SK-N-SH treated with all-trans-retinoic acid at 6 μM for 48 hours (cell line): ENCODE results near the gene SLC35A3.

Experiments
- ATAC-seq: fragments of 200-7000 bp; cut with Tn5 transposase; 3 replicates; pipeline ENCODE4 v1.9.1; 2020; ENCODE audit warnings: mild to moderate bottlenecking, moderate library complexity
- ARNTL ChIP-seq: fragments of 450-650 bp; formaldehyde crosslinking; IDR thresholded peaks from 2 replicates; pipeline ENCODE4 v1.5.0; 2020; ENCODE audit warnings: low read depth, mild to moderate bottlenecking, moderate library complexity, borderline replicate concordance
- BACH2 ChIP-seq: fragments of 250-450 bp; sonication (Bioruptor Pico); IDR thresholded peaks from 2 replicates; pipeline ENCODE4 v1.9.0; 2021; ENCODE audit warnings: mild to moderate bottlenecking, borderline replicate concordance
- CSDC2 ChIP-seq: fragments of 250-450 bp; sonication (Bioruptor Pico); IDR thresholded peaks from 2 replicates; pipeline ENCODE4 v1.5.0; 2020; ENCODE audit warnings: mild to moderate bottlenecking, moderate library complexity
- ESRRG ChIP-seq: fragments of 250-450 bp; sonication (Bioruptor Pico); IDR thresholded peaks from 2 replicates; pipeline ENCODE4 v1.6.1; 2021; ENCODE audit warnings: mild to moderate bottlenecking
- GLIS3 ChIP-seq: fragments of 250-450 bp; sonication (Bioruptor Pico); IDR thresholded peaks from 2 replicates; pipeline ENCODE4 v1.5.0; 2020; ENCODE audit warnings: mild to moderate bottlenecking, moderate library complexity
- ISL1 ChIP-seq: fragments of 250-450 bp; sonication (Bioruptor Pico); IDR thresholded peaks from 2 replicates; pipeline ENCODE4 v2.1.2; 2022; ENCODE audit warnings: mild to moderate bottlenecking, moderate library complexity
- OSR1 ChIP-seq: fragments of 250-450 bp; sonication (Bioruptor Pico); IDR thresholded peaks from 2 replicates; pipeline ENCODE4 v1.8.0; 2022; ENCODE audit warnings: moderate library complexity, mild to moderate bottlenecking, inconsistent platforms
- POU6F1 ChIP-seq: fragments of 250-450 bp; sonication (Bioruptor Pico); IDR thresholded peaks from 2 replicates; pipeline ENCODE4 v1.8.0; 2021; ENCODE audit warnings: low read depth, mild to moderate bottlenecking, moderate library complexity, borderline replicate concordance
- PPARA ChIP-seq: fragments of 250-450 bp; sonication (Bioruptor Pico); IDR thresholded peaks from 2 replicates; pipeline ENCODE4 v1.5.0; 2020; ENCODE audit warnings: mild to moderate bottlenecking, borderline replicate concordance
- SNAI2 ChIP-seq: fragments of 250-450 bp; sonication (Bioruptor Pico); IDR thresholded peaks from 2 replicates; pipeline ENCODE4 v1.5.0; 2020; ENCODE audit warnings: mild to moderate bottlenecking, moderate library complexity
- TCF4 ChIP-seq: fragments of 250-450 bp; sonication (Bioruptor Pico); IDR thresholded peaks from 2 replicates; pipeline ENCODE4 v1.8.0; 2021; ENCODE audit warnings: mild to moderate bottlenecking, moderate library complexity, borderline replicate concordance
- TOX ChIP-seq: fragments of 250-450 bp; sonication (Bioruptor Pico); IDR thresholded peaks from 2 replicates; pipeline ENCODE4 v1.8.0; 2021; ENCODE audit warnings: mild to moderate bottlenecking, moderate library complexity, borderline replicate concordance
- ZC3H10 ChIP-seq: fragments of 250-450 bp; sonication (Bioruptor Pico); IDR thresholded peaks from 2 replicates; pipeline ENCODE4 v1.5.1; 2021; ENCODE audit warnings: mild to moderate bottlenecking, moderate library complexity
- ZFP3 ChIP-seq: fragments of 250-450 bp; sonication (Bioruptor Pico); IDR thresholded peaks from 2 replicates; pipeline ENCODE4 v1.5.0; 2020; ENCODE audit warnings: mild to moderate bottlenecking, moderate library complexity
- ZFP30 ChIP-seq: fragments of 450-650 bp; formaldehyde crosslinking; IDR thresholded peaks from 2 replicates; pipeline ENCODE4 v1.5.0; 2022; ENCODE audit warnings: mild to moderate bottlenecking, moderate library complexity
- ZNF70 ChIP-seq: fragments of 450-650 bp; formaldehyde crosslinking; IDR thresholded peaks from 2 replicates; pipeline ENCODE4 v1.5.0; 2020; ENCODE audit warnings: mild to moderate bottlenecking, moderate library complexity
- ZNF8 ChIP-seq: fragments of 450-650 bp; formaldehyde crosslinking; IDR thresholded peaks from 2 replicates; pipeline ENCODE4 v1.5.0; 2020; ENCODE audit warnings: mild to moderate bottlenecking, moderate library complexity
- TF ChIP-seq, protein P1 (sequence below): fragments of 250-450 bp; sonication (Bioruptor Pico); IDR thresholded peaks from 2 replicates; pipeline ENCODE4 v1.5.0; 2020; ENCODE audit warnings: mild to moderate bottlenecking, moderate library complexity
- TF ChIP-seq, protein P2 (sequence below): fragments of 250-450 bp; sonication (Bioruptor Pico); IDR thresholded peaks from 2 replicates; pipeline ENCODE4 v1.5.1; 2021; ENCODE audit warnings: mild to moderate bottlenecking, moderate library complexity

SLC35A3 gene

DNA sequence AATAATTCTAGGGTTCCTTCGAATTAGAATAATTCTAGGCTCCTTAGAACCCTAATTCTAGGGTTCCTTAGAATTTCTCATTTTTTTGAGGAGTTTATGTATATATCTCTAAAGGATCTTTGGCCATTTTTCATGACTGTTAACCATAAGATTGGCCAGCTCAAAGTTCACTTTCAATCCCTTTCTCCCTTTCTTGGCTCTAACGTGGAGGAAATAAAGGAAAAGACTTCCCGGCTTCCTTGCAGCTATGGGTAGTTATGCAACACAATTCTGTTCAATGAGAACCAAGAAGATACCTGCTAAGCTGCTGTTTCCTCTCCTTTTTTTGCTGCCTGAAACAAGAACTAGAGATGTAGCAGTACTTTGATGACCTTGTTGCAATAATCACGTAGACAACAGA lies 27.2 kb downstream of the SLC35A3 start:
- no peak for ATAC-seq
- no peak for TF ChIP-seq ZFP3 (CRISPR knock-in tag)
- no peak for TF ChIP-seq ARNTL
- no peak for TF ChIP-seq BACH2 (CRISPR knock-in tag)
- TF ChIP-seq, protein P1, sequence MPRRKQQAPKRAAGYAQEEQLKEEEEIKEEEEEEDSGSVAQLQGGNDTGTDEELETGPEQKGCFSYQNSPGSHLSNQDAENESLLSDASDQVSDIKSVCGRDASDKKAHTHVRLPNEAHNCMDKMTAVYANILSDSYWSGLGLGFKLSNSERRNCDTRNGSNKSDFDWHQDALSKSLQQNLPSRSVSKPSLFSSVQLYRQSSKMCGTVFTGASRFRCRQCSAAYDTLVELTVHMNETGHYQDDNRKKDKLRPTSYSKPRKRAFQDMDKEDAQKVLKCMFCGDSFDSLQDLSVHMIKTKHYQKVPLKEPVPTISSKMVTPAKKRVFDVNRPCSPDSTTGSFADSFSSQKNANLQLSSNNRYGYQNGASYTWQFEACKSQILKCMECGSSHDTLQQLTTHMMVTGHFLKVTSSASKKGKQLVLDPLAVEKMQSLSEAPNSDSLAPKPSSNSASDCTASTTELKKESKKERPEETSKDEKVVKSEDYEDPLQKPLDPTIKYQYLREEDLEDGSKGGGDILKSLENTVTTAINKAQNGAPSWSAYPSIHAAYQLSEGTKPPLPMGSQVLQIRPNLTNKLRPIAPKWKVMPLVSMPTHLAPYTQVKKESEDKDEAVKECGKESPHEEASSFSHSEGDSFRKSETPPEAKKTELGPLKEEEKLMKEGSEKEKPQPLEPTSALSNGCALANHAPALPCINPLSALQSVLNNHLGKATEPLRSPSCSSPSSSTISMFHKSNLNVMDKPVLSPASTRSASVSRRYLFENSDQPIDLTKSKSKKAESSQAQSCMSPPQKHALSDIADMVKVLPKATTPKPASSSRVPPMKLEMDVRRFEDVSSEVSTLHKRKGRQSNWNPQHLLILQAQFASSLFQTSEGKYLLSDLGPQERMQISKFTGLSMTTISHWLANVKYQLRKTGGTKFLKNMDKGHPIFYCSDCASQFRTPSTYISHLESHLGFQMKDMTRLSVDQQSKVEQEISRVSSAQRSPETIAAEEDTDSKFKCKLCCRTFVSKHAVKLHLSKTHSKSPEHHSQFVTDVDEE = no peak
- no peak for TF ChIP-seq ESRRG (CRISPR knock-in tag)

DNA sequence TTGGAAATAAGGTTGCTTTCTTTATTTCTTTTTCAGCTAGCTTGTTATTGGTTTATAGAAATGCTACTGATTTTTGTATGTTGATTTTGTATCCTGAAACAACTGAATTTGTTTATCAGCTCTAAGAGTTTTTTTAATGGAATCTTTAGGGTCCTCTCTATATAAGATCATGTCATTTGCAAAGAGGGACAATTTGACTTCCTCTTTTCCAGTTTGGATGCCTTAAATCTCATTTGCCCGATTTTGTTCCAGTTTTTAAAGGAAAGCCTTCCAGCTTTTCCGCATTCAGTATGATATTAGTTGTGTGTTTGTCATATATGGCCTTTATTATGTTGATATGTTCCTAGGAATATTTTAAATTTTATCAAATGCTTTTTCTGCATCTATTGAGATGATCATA lies 31.7 kb downstream of the SLC35A3 start:
- ATAC-seq = no peak
- TF ChIP-seq SNAI2 (CRISPR knock-in tag) = no peak
- TF ChIP-seq ZNF8 (CRISPR knock-in tag) = no peak
- no peak for TF ChIP-seq OSR1 (CRISPR knock-in tag)
- TF ChIP-seq, protein P1 = no peak
- no peak for TF ChIP-seq ZNF70
- no peak for TF ChIP-seq POU6F1 (CRISPR knock-in tag)

DNA sequence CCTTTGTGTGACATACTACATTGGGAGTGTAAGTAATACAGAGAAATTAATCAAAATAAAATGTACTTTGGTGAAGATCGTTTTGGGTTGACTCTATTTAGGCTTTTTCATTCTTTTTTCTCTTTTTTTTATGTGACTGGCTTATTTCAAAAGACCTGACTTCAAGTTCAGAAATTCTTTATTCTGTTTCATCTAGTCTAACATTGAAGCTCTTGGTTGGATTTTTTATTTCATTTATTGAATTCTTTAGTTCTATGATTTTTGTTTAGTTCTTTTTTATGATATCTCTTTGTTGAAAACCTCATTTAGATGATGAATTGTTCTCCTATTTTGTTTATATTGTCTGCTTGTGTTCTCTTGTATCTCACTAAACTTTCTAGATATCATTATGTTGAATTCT lies 35.6 kb downstream of the SLC35A3 start:
- TF ChIP-seq TCF4 (CRISPR knock-in tag) = no peak
- TF ChIP-seq ZFP30 (CRISPR knock-in tag) = no peak
- TF ChIP-seq, protein P1 = no peak
- no peak for TF ChIP-seq PPARA (CRISPR knock-in tag)
- TF ChIP-seq ZNF70 = no peak
- TF ChIP-seq ESRRG (CRISPR knock-in tag) = no peak
- TF ChIP-seq TOX (CRISPR knock-in tag) = no peak
- TF ChIP-seq ISL1 = no peak
- TF ChIP-seq ZC3H10 (CRISPR knock-in tag) = no peak
- no peak for TF ChIP-seq POU6F1 (CRISPR knock-in tag)
- TF ChIP-seq SNAI2 (CRISPR knock-in tag) = no peak
- TF ChIP-seq, protein P2, sequence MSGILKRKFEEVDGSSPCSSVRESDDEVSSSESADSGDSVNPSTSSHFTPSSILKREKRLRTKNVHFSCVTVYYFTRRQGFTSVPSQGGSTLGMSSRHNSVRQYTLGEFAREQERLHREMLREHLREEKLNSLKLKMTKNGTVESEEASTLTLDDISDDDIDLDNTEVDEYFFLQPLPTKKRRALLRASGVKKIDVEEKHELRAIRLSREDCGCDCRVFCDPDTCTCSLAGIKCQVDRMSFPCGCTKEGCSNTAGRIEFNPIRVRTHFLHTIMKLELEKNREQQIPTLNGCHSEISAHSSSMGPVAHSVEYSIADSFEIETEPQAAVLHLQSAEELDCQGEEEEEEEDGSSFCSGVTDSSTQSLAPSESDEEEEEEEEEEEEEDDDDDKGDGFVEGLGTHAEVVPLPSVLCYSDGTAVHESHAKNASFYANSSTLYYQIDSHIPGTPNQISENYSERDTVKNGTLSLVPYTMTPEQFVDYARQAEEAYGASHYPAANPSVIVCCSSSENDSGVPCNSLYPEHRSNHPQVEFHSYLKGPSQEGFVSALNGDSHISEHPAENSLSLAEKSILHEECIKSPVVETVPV (CRISPR knock-in tag) = no peak
- no peak for TF ChIP-seq OSR1 (CRISPR knock-in tag)
- TF ChIP-seq ZFP3 (CRISPR knock-in tag) = no peak
- no peak for TF ChIP-seq BACH2 (CRISPR knock-in tag)
- no peak for TF ChIP-seq CSDC2
- TF ChIP-seq GLIS3 (CRISPR knock-in tag) = no peak
- TF ChIP-seq, all 23 proteins: peak for 0
- ATAC-seq = no peak
